Uterus (tissue), 4 donors: ENCODE data around the gene FHL1. TPM values are rescaled to one million over a fixed set of nuclear protein-coding genes. Genes with fewer than 3 reads are reported as not detected.
A peak's percentile ranks its signal among the peaks of the same experiment; 100 is the strongest.

Experiments used
- DNase-seq, 2 donors: peaks; one replicate each; pipeline ENCODE4 v3.0.0-alpha.2; 2019 to 2020
- H3K27ac ChIP-seq, 2 donors: fragments of 200-600 bp; sonication (generic); 1 replicate in 1 of 2; 2 replicates in 1 of 2; pipeline ENCODE4 v1.5.1; 2016 to 2018
- H3K27me3 ChIP-seq, 2 donors: fragments of 200-600 bp; sonication (generic); one replicate each; pipeline ENCODE4 v1.5.1; 2018 to 2019; ENCODE audit warnings: control low read depth in 1 of 2
- H3K36me3 ChIP-seq, 2 donors: fragments of 200-600 bp; sonication (generic); one replicate each; pipeline ENCODE4 v1.5.1; 2019; ENCODE audit warnings: control low read depth in 1 of 2
- H3K4me1 ChIP-seq, 2 donors: fragments of 200-600 bp; sonication (generic); one replicate each; pipeline ENCODE4 v1.5.1; 2018 to 2019; ENCODE audit warnings: control low read depth in 1 of 2
- H3K4me3 ChIP-seq, 2 donors: fragments of 200-600 bp; sonication (generic); 1 replicate in 1 of 2; 2 replicates in 1 of 2; pipeline ENCODE4 v1.5.1; 2018 to 2019; ENCODE audit warnings: mild to moderate bottlenecking in 1 of 2
- H3K9me3 ChIP-seq, 2 donors: fragments of 200-600 bp; sonication (generic); one replicate each; pipeline ENCODE4 v1.5.1; 2019; ENCODE audit warnings: control low read depth in 1 of 2
- POLR2A ChIP-seq, 2 donors: fragments of 450-650 bp; IDR thresholded peaks; one replicate each; pipeline ENCODE4 v1.6.1; 2016; ENCODE audit warnings: antibody characterized with exemption in 2 of 2, mild to moderate bottlenecking in 1 of 2, moderate library complexity in 1 of 2
- intact Hi-C: fragments of 100-400 bp; cut with DNase I; formaldehyde crosslinking; loops from one replicate; pipeline ENCODE4 v1.15.1; 2023; ENCODE audit warnings: low total_unique reads
- total RNA-seq, 4 donors: library from RNA; depleted of rRNA in 3 of 4; stranded (reverse); fragments of >200 nt in 3 of 4; gene quantifications; one replicate each; pipeline versions ENCODE4 v1.1.0 to v1.2.4, GENCODE V29; 2014 to 2023
- TF ChIP-seq, protein P1 (sequence below), 4 experiments: fragments of 200-600 bp in 2 of 4; fragments of 450-650 bp in 2 of 4; sonication (generic) in 2 of 4; IDR thresholded peaks; one replicate each; pipeline ENCODE4 v1.5.1; 2016 to 2019; ENCODE audit warnings: antibody characterized with exemption in 4 of 4, mild to moderate bottlenecking in 2 of 4, moderate library complexity in 1 of 4
- donor health status: DM: yes; HTN: yes; CAD: no.

FHL1 gene
- total RNA-seq, 4 donors from 2014 or later = 279 to 745 (median 469) TPM

- H3K27ac ChIP-seq = peak overlapping the region; percentile 48 to 54
- H3K36me3 ChIP-seq = no peaks in the 10 kb centered on the region
- TF ChIP-seq, protein P1, sequence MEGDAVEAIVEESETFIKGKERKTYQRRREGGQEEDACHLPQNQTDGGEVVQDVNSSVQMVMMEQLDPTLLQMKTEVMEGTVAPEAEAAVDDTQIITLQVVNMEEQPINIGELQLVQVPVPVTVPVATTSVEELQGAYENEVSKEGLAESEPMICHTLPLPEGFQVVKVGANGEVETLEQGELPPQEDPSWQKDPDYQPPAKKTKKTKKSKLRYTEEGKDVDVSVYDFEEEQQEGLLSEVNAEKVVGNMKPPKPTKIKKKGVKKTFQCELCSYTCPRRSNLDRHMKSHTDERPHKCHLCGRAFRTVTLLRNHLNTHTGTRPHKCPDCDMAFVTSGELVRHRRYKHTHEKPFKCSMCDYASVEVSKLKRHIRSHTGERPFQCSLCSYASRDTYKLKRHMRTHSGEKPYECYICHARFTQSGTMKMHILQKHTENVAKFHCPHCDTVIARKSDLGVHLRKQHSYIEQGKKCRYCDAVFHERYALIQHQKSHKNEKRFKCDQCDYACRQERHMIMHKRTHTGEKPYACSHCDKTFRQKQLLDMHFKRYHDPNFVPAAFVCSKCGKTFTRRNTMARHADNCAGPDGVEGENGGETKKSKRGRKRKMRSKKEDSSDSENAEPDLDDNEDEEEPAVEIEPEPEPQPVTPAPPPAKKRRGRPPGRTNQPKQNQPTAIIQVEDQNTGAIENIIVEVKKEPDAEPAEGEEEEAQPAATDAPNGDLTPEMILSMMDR (IDR thresholded peaks at IDR 0.05) = no peak
- no peak for TF ChIP-seq POLR2A (IDR thresholded peaks at IDR 0.05)
Measured at GRCh38 chrX:136122207-136122606, 25.1 kb upstream of the FHL1 start.

DNA sequence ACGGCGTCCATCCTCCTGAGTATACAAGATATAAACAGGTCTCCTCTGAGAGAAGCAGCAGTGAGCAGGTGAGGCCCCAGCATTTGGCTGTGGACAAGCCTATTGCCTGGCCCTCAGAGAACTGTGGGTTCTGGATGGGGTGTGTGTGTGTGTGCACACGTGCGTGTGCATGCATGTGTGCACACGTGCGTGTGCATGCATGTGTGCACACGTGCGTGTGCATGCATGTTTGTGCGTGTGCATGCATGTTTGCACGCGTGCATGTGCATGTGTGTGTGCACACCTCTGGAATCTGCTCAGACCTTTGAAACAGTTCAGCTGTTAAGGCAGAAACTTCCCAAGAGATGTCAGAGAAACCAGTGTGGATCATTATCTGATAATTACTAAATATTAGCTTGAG lies 22.2 kb upstream of the FHL1 start:
- DNase-seq = no peak
- H3K27ac ChIP-seq = no peak overlapping the region
- no peaks in the 10 kb centered on the region for H3K27me3 ChIP-seq
- no peaks in the 10 kb centered on the region for H3K36me3 ChIP-seq
- TF ChIP-seq, protein P1 (IDR thresholded peaks at IDR 0.05) = no peak
- TF ChIP-seq POLR2A (IDR thresholded peaks at IDR 0.05) = no peak
- peaks cover 0 to 3% of the 10 kb centered on the region in 2 donors for H3K4me1 ChIP-seq
- intact Hi-C loops = no loop called here
- H3K4me3 ChIP-seq = no peak overlapping the region
- no peaks in the 10 kb centered on the region for H3K9me3 ChIP-seq

More at GRCh38 chrX:136122207-136122606, 25.1 kb upstream of the FHL1 start:
- no peaks in the 10 kb centered on the region for H3K9me3 ChIP-seq
- DNase-seq = no peak
- H3K27me3 ChIP-seq = no peaks in the 10 kb centered on the region
- no peak overlapping the region for H3K4me3 ChIP-seq
- intact Hi-C loops = no loop called here
- peaks cover 0 to 3% of the 10 kb centered on the region in 2 donors for H3K4me1 ChIP-seq

DNA sequence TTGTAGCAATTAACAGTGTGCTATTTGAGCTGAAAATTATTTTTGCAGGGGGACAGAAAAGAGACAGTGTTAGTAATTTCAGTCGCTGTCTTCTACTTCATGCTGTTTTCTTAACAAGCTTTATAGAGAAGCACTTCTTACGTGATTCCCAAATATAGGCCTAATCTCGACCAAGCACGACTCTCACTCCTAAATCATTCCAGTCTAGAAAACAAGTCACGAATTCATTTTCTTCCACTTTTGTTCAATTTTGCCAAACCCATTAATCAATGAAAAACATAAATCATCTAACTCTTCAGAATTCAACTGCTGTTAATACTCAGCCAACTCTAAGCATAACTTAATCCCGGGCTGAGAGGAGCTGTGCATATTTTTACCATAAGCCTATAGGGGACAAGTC lies 21.0 kb upstream of the FHL1 start:
- Histone ChIP-seq H3K36me3 (no peaks in the 10 kb centered on the region), H3K27ac (peak overlapping the region; percentile 88), H3K27me3 (no peaks in the 10 kb centered on the region), H3K4me1 (peaks cover 0 to 3% of the 10 kb centered on the region in 2 donors), H3K9me3 (no peaks in the 10 kb centered on the region), H3K4me3 (no peak overlapping the region)
- intact Hi-C loops = no loop called here
- no peak for TF ChIP-seq POLR2A (IDR thresholded peaks at IDR 0.05)
- TF ChIP-seq, protein P1 (IDR thresholded peaks at IDR 0.05) = no peak
- DNase-seq = no peak

DNA sequence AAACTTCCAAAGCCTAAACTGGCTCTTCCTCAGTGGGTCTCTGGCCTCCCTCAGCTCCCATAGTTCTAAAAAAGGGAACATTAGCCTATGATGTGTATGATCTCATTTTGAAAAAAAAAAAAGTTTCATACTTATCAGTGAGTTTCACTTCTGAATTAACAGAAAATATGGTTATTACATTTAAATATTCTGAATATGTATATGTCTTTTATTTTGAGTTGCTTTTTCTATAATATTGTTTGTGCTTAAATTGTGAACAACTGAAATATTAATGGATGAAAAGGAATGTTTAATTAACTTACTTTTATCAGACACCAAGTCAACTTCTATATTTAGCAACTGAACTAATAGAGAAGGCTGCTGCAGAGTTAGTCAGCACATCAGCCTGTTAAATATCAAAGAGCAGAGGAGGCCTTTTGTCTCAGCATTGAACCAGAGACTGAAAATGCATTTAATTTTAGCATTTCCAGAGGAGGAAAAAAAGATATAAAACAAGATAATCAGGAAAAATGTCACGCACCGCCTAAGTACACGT lies 20.4 kb upstream of the FHL1 start:
- intact Hi-C loops = no loop called here
- Histone ChIP-seq H3K9me3 (no peaks in the 10 kb centered on the region), H3K27me3 (no peaks in the 10 kb centered on the region), H3K36me3 (no peaks in the 10 kb centered on the region), H3K27ac (peak overlapping the region; percentile 88), H3K4me1 (peaks cover 0 to 1% of the 10 kb centered on the region in 2 donors), H3K4me3 (no peak overlapping the region)
- peak; percentile 16 to 24 for TF ChIP-seq POLR2A (IDR thresholded peaks at IDR 0.05)
- TF ChIP-seq, protein P1 (IDR thresholded peaks at IDR 0.05) = no peak
- no peak for DNase-seq

DNA sequence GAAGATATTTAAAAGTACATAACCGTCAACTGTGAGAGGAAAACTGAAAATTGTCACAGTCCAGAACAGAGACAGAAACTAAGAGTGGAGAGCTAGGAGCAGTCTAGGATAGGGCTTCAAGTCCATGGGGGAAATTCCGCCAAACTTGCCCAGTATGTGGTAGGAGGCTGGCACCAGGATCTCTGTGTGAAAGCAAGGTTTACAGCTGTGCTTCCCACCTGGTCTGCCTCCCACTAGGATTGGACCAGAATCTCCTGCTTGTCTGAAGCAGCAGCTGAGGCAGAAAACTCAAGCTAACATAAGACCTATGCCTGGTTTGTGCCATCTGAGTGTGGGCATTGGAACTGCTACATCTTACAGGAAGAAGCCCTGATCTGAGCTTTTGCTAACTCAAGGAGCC lies 18.6 kb upstream of the FHL1 start:
- intact Hi-C loops = no loop called here
- no peak for TF ChIP-seq POLR2A (IDR thresholded peaks at IDR 0.05)
- TF ChIP-seq, protein P1 (IDR thresholded peaks at IDR 0.05) = no peak

More for the DNA sequence above, 18.6 kb upstream of the FHL1 start:
- DNase-seq = no peak
- peak overlapping the region; percentile 28 to 88 for H3K27ac ChIP-seq
- H3K27me3 ChIP-seq = no peaks in the 10 kb centered on the region
- no peaks in the 10 kb centered on the region for H3K4me1 ChIP-seq
- H3K9me3 ChIP-seq = no peaks in the 10 kb centered on the region
- H3K4me3 ChIP-seq = no peak overlapping the region
- H3K36me3 ChIP-seq = no peaks in the 10 kb centered on the region
